Endothelial cell of umbilical vein (primary cell): ENCODE data around the gene DEGS1. TPM values are rescaled to one million over a fixed set of nuclear protein-coding genes. Genes with fewer than 3 reads are reported as not detected.

Experiments
- BruUV-seq: library from RNA; stranded (reverse); fragments of 400-500 nt; replicated peaks from 2 replicates; lab custom pipeline; 2021; lab: Mats Ljungman, UMichigan
- CTCF ChIA-PET: fragments of 300-600, 350-600 bp; sonication (Branson Sonifier 250); formaldehyde crosslinking; loops from one replicate; lab custom pipeline; 2021; ENCODE audit warnings: antibody characterized with exemption, inconsistent platforms; lab: Charles Lee
- POLR2A ChIA-PET: fragments of 300-600, 350-600 bp; sonication (Branson Sonifier 250); formaldehyde crosslinking; loops from one replicate; lab custom pipeline; 2021; ENCODE audit warnings: antibody characterized with exemption, inconsistent platforms; lab: Charles Lee
- DNase-seq: peaks from one replicate; pipeline ENCODE4 v3.0.0-alpha.2; 2011; ENCODE audit warnings: low read depth, low spot score
- FAIRE-seq: peaks from 2 replicates; lab custom pipeline; 2011; peaks lifted over from hg19 to GRCh38; lab: Jason Lieb, UNC
- H2AFZ ChIP-seq: 2 replicates; pipeline ENCODE4 v1.6.0; 2012; ENCODE audit warnings: low read depth, low read length, control low read depth, inconsistent platforms
- H3K27ac ChIP-seq: 2 replicates; pipeline ENCODE4 v1.5.1; 2011; ENCODE audit warnings: low read depth, mild to moderate bottlenecking, control low read depth, low read length, moderate library complexity; ENCODE audit not compliant: insufficient read depth
- H3K27me3 ChIP-seq, 2 experiments: 2 replicates each; pipeline versions ENCODE4 v1.6.0 to v1.6.1; 2011; ENCODE audit warnings: low read length in 2 of 2, mixed read lengths in 1 of 2; ENCODE audit not compliant: control insufficient read depth in 2 of 2, insufficient read depth in 2 of 2
- H3K36me3 ChIP-seq, 2 experiments: 2 replicates in 1 of 2; 3 replicates in 1 of 2; pipeline ENCODE4 v1.5.1; 2011; ENCODE audit warnings: low read length in 2 of 2, mild to moderate bottlenecking in 1 of 2, moderate library complexity in 1 of 2; ENCODE audit not compliant: control insufficient read depth in 2 of 2, insufficient read depth in 2 of 2; ENCODE audit errors: extremely low read depth in 1 of 2
- H3K4me1 ChIP-seq: 3 replicates; pipeline ENCODE4 v1.5.1; 2011; ENCODE audit warnings: mild to moderate bottlenecking, low read length; ENCODE audit not compliant: control insufficient read depth, insufficient read depth; ENCODE audit errors: extremely low read depth
- H3K4me2 ChIP-seq: 2 replicates; pipeline ENCODE4 v1.6.1; 2011; ENCODE audit warnings: low read length, control low read depth, mixed read lengths; ENCODE audit not compliant: insufficient read depth
- H3K4me3 ChIP-seq, 3 experiments: fragments of 200-600 bp in 1 of 3; sonication (generic), shearing (Covaris generic) in 1 of 3; replicated peaks in 1 of 3; 2 replicates each; pipeline ENCODE4 v1.5.1; 2011 to 2016; ENCODE audit warnings: control low read depth in 3 of 3, low read length in 3 of 3, mild to moderate bottlenecking in 2 of 3, inconsistent platforms in 1 of 3, low read depth in 1 of 3, moderate library complexity in 1 of 3; ENCODE audit not compliant: insufficient read depth in 1 of 3
- H3K79me2 ChIP-seq: 2 replicates; pipeline ENCODE4 v1.6.0; 2012; ENCODE audit warnings: low read length, inconsistent platforms; ENCODE audit not compliant: control insufficient read depth, insufficient read depth
- H3K9ac ChIP-seq: replicated peaks from 2 replicates; pipeline ENCODE3; 2011; ENCODE audit warnings: low read length, control low read depth; ENCODE audit not compliant: insufficient read depth; ENCODE audit errors: extremely low read depth
- H3K9me1 ChIP-seq: replicated peaks from 3 replicates; pipeline ENCODE4 v1.6.0; 2011; ENCODE audit warnings: mild to moderate bottlenecking, low read length; ENCODE audit not compliant: control insufficient read depth, insufficient read depth; ENCODE audit errors: extremely low read depth
- H3K9me3 ChIP-seq: replicated peaks from 2 replicates; pipeline ENCODE4 v1.5.1; 2012; ENCODE audit warnings: low read length, inconsistent platforms; ENCODE audit not compliant: control insufficient read depth, insufficient read depth
- H4K20me1 ChIP-seq: replicated peaks from 2 replicates; pipeline ENCODE3; 2011; ENCODE audit warnings: mild to moderate bottlenecking, low read length; ENCODE audit not compliant: control insufficient read depth, insufficient read depth; ENCODE audit errors: extremely low read depth
- CTCF ChIP-seq, 2 donors: IDR thresholded peaks; 1 replicate in 1 of 2; 2 replicates in 1 of 2; pipeline ENCODE4 v1.5.1; 2011; ENCODE audit warnings: low read length in 2 of 2, mild to moderate bottlenecking in 2 of 2, moderate library complexity in 2 of 2, control low read depth in 1 of 2, inconsistent platforms in 1 of 2, low read depth in 1 of 2; ENCODE audit not compliant: insufficient read depth in 1 of 2; ENCODE audit errors: extremely low read depth in 1 of 2
- EZH2 ChIP-seq: IDR thresholded peaks from 2 replicates; pipeline ENCODE4 v1.6.1; 2012; ENCODE audit warnings: borderline replicate concordance, low read depth, mild to moderate bottlenecking, moderate library complexity, low read length, inconsistent platforms; ENCODE audit not compliant: severe bottlenecking
- FOS ChIP-seq: IDR thresholded peaks from 2 replicates; pipeline ENCODE4 v1.6.1; 2011; ENCODE audit warnings: mild to moderate bottlenecking, low read length, moderate library complexity, borderline replicate concordance; ENCODE audit not compliant: insufficient read depth
- GATA2 ChIP-seq: IDR thresholded peaks from 2 replicates; pipeline ENCODE4 v1.7.0; 2011; ENCODE audit warnings: low read depth, mild to moderate bottlenecking, moderate library complexity, mixed read lengths, low read length; ENCODE audit not compliant: insufficient read length, insufficient read depth
- JUN ChIP-seq: IDR thresholded peaks from 2 replicates; pipeline ENCODE4 v1.6.1; 2011; ENCODE audit warnings: borderline replicate concordance, low read depth; ENCODE audit not compliant: insufficient read length, insufficient read depth
- MAX ChIP-seq: IDR thresholded peaks from 2 replicates; pipeline ENCODE4 v1.6.1; 2011; ENCODE audit not compliant: insufficient read depth, insufficient read length
- MYC ChIP-seq: IDR thresholded peaks from one replicate; pipeline ENCODE4 v1.6.1; 2011; ENCODE audit warnings: mild to moderate bottlenecking, low read depth, low read length
- POLR2A ChIP-seq: IDR thresholded peaks from 2 replicates; pipeline ENCODE4 v1.6.1; 2012; ENCODE audit warnings: low read depth, mild to moderate bottlenecking, control low read depth, low read length
- POLR2AphosphoS5 ChIP-seq: IDR thresholded peaks from 2 replicates; pipeline ENCODE4 v1.6.1; 2012; ENCODE audit warnings: low read depth, mild to moderate bottlenecking, control low read depth, low read length, moderate library complexity; ENCODE audit not compliant: insufficient read depth
- dilution Hi-C: fragments of 300-500 bp; cut with MboI; formaldehyde crosslinking; loops from one replicate; pipeline ENCODE4 v1.15.0; 2019; ENCODE audit warnings: low sequenced_read_pairs; ENCODE audit not compliant: extremely low pct_ligation_motif_present
- intact Hi-C: fragments of 100-400 bp; cut with micrococcal nuclease; formaldehyde crosslinking; loops from one replicate; pipeline ENCODE4 v1.10.0; 2022
- polyA plus RNA-seq, 4 experiments: library from polyadenylated mRNA; depleted of rRNA in 3 of 4; stranded (reverse) in 3 of 4; unstranded in 1 of 4; fragments of >200 nt; gene quantifications; 2 replicates each; pipeline versions ENCODE4 v1.2.1 to v1.2.3, GENCODE V29; 2011 to 2012; ENCODE audit warnings: missing spikeins in 1 of 4
- total RNA-seq: library from RNA; stranded (reverse); gene quantifications from 2 replicates; pipeline ENCODE4 v1.2.3, GENCODE V29; 2021

The DEGS1 gene
- total and polyA plus RNA-seq, 2 donors (not counting 3 experiments of a cell fraction or from before 2014, with no cell fraction given) = 85.8 to 137 TPM

- dilution Hi-C loops = no loop called here
These were observed 41.0 kb downstream of the DEGS1 start for GRCh38 chr1:224223819-224224714.

More at GRCh38 chr1:224223819-224224714, 41.0 kb downstream of the DEGS1 start:
- Histone ChIP-seq H3K9ac (no peak overlapping the region), H3K36me3 (peaks cover 0 to 8% of the 10 kb centered on the region in 2 experiments), H3K27me3 (no peaks in the 10 kb centered on the region), H4K20me1 (no peaks in the 10 kb centered on the region), H3K4me1 (peaks cover 16% of the 10 kb centered on the region), H3K4me2 (peak overlapping the region; percentile 19), H3K9me1 (no peaks in the 10 kb centered on the region), H3K27ac (no peak overlapping the region), H2AFZ (no peak overlapping the region), H3K4me3 (no peak overlapping the region), H3K9me3 (no peaks in the 10 kb centered on the region), H3K79me2 (no peaks in the 10 kb centered on the region)
- BruUV-seq = TSS peak; percentile 98
- DNase-seq = peak; percentile 82
- intact Hi-C loops = loop anchor here (2.0 kb wide), 2 partner anchors 13 to 21 kb away; no protein-coding TSS in a partner anchor
- ChIA-PET CTCF (interaction anchor here (0.9 to 1.1 kb wide), 3 partner anchors 19 to 108 kb away, joined by 4 to 5 read pairs (median 4); no protein-coding TSS in a partner anchor), POLR2A (interaction anchor here (1.0 kb wide), 1 partner anchor 36 kb away, joined by 3 read pairs; no protein-coding TSS in a partner anchor)
- peak; percentile 83 for FAIRE-seq
- no peak for TF ChIP-seq POLR2AphosphoS5
- peak; percentile 38 for TF ChIP-seq JUN
- TF ChIP-seq CTCF (IDR thresholded peaks at IDR 0.05; ENCODE audit: extremely low read depth in 1 of 2, insufficient read depth in 1 of 2, low read depth in 1 of 2, low read length in 2 of 2) = no peak
- TF ChIP-seq FOS = peak; percentile 43
- no peak for TF ChIP-seq GATA2
- TF ChIP-seq POLR2A = no peak
- no peak for TF ChIP-seq EZH2
- TF ChIP-seq MYC = no peak
- no peak for TF ChIP-seq MAX
